GM19467 (cell line): ENCODE measurements around the gene SGCD.

Source experiments
- ATAC-seq: cut with Tn5 transposase; IDR thresholded peaks from one replicate; pipeline ENCODE4 v1.9.1; 2021; ENCODE audit warnings: mild to moderate bottlenecking, moderate library complexity; ENCODE audit not compliant: unreplicated experiment

The SGCD gene

DNA sequence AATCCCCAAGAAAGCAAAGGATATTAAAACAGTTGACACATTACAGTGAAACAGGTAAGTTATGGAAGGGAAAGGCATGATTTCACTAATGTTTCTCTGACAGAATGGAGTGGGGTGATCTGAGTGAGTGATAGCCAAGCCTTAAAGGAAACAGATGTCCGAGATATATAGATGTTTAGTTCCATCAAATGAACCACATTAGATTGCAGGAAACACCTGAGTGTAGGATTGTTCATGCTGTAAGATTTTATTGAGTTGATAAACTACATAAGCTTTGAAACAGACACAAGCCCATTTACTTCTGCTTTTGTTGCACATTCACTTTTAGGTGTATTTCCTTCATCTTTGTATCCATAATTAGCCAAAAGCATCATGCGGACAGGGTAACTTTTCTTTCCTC, 356.0 kb downstream of the SGCD start:
- ATAC-seq, result no peak

DNA sequence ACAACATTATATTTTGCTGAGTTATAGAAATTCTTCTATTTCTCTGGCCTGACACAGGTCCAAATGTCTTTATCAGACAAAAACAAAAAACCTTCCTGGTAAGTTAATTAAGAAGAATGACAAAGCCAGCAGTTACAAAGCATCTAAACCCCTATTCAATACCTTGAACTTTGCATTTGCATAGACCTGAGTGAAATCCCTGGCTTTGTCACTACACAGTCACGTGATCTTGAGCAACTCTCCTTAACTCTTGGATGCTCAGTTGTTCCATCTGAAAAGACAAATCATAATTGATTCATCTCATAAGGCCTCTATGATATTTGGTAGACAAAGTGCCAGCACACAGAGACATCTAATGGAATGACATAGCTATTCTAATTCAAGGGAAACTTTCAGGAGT, 356.5 kb downstream of the SGCD start:
- no peak for ATAC-seq

- no peak for ATAC-seq
Observed at GRCh38 chr5:156684216-156684615, 357.3 kb downstream of the SGCD start.

GRCh38 chr5:156685481-156685880, 358.5 kb downstream of the SGCD start:
- no peak for ATAC-seq

DNA sequence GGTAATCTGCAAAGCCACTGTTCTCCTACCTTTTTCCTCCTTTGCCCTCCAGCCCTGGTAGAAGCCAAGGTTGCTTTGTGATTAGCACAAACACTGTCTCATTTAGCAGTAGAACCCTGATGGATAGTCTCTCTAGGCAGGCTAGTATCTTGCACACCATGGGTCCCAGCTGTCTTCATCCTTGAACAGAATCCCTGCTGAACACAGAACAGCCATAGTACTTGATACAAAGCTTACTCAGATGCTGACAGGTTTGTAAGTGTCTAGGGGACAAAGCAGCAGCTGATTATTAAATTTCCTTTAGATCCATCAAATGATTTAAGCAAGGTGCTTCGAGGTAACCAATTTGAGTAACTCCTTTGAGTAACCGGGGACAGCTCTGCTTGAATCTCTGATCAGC, 359.4 kb downstream of the SGCD start:
- ATAC-seq, result no peak

DNA sequence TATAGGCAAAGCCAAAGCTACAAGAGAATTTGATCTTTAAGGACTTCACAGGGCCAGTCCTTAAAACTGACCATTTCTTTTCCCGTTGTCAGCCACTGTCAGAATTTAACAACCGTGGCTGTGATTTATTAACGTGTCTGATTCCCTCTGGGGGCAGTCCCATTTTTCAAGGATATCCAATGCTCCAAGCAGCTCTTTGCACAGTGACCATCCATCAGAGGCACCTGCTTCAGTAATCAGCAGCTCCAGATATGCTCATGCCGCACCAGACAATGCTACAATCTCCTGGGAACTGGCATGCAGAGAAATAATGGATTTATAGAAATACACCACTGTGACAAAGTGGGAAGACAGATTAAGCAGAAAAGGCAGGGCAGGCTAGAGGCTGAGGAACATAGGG, 359.8 kb downstream of the SGCD start:
- no peak for ATAC-seq

GRCh38 chr5:156687514-156687913, 360.6 kb downstream of the SGCD start:
- ATAC-seq, result no peak

DNA sequence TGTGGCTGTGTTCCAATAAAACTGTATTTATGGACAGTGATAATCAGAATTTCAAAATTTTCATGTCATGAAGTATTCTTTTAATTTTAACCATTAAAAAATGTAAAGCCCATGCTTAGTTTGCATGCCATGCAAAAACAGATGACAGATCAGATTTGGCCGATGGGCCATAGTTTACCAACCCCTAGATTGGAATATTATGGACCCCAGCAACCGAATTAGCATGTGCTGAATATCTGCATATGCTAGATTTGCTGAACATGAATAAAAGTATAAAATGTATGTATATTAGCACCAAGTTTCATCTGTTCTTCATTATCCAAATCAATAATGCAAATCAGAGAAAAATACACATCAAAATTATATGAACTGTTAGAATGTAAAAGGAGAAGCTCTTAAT, 364.6 kb downstream of the SGCD start:
- ATAC-seq, result no peak

DNA sequence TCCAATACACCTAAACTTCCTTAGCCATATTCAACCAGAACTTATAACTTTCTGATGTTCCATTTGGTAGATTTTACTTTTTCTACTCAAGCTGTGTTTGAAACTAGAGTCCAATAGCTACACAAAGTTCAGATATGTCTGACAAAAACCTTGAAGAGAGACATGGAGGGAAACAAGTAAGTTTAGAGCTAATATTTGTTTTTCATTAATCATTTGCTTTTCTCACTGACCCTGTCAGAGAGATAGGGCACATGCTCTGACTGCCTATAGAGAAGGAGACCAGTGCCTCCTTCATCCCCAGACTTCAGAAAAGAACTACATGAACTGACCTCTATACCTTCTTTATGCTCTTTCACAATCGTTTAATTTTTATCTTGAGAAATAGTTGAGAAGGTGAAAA, 366.1 kb downstream of the SGCD start:
- no peak for ATAC-seq

- ATAC-seq, result no peak
Observed at GRCh38 chr5:156694598-156694997, 367.6 kb downstream of the SGCD start.

GRCh38 chr5:156695774-156696173, 368.8 kb downstream of the SGCD start:
- ATAC-seq, result no peak

- ATAC-seq, result no peak
Observed at GRCh38 chr5:156698323-156698722, 371.4 kb downstream of the SGCD start.

- ATAC-seq, result no peak
Observed at GRCh38 chr5:156699147-156699546, 372.2 kb downstream of the SGCD start.

DNA sequence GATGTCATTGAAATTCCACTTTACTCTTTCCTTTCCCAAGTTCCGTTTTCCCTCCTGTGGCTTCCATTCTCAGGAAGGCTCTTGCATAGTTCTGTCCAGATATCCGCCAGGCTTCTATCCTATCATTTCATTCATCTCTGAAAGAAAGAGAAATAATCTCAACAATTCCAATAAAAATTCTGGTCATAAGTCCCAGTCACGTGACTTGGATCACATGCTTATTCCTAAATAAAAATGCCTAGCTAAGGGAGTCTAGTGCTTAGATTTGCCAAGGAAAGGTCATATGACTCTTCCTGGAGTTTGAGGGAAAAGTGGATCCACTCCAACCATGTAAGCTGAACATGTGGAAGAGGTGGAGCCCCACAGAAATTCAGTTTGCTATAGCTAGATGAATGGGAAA, 377.2 kb downstream of the SGCD start:
- no peak for ATAC-seq

GRCh38 chr5:156706631-156707030, 379.7 kb downstream of the SGCD start:
- ATAC-seq, result no peak

DNA sequence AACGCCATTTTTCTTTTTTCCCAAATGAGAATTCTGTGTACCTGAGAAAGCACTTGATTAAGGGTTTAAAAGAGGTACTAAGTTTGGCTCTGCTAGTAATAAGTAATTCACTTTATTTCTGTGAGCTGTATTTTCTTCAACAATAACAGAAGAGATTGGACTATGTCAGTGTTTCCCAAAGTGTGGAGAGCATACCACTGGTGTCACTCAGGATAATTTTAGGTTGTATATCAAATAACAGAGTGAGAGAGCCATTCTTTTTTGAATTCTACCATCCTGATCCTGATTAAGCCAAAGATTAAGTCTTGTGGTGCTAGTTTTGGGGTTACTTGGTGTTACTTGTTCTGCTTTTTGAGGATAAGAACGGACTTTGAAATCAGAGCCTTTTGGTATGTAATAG, 380.8 kb downstream of the SGCD start:
- ATAC-seq, result no peak

- no peak for ATAC-seq
Observed at GRCh38 chr5:156715287-156715686, 388.3 kb downstream of the SGCD start.

DNA sequence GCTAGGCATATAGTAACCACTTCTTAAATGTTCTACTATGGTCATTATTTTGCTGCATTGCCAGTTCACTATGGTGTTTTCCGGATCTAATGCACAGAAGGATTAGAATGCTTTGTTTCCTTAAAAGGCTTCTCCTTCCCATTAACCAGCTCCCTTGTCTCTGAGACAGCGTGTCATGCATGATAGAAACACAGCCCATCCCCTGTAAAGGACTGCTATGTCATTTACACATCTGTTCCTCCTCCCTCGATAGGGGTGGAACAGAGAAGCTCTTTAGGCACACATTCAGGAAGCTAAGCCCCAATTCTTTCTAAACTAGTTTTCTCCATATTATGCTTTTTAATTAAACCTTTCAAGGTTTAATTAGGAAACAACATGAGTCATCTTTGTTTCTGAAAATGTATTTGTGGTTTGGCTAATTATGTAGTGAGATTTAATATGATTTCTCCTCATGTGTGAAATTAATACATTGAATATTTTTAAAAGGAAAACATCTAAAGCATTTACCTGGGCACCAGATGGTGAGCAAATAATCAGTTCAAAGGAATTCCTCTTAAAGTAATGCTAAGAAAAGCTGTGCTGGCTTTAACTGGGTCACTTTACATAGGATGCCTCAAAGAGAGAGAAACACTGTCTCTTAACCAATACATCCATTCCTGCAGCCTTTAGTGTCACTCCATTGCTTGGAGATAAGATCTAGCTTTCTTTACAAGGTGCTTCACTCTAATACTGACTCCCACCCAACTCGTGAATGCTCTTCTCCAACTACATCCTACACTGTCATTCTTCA, 389.8 kb downstream of the SGCD start:
- no peak for ATAC-seq

DNA sequence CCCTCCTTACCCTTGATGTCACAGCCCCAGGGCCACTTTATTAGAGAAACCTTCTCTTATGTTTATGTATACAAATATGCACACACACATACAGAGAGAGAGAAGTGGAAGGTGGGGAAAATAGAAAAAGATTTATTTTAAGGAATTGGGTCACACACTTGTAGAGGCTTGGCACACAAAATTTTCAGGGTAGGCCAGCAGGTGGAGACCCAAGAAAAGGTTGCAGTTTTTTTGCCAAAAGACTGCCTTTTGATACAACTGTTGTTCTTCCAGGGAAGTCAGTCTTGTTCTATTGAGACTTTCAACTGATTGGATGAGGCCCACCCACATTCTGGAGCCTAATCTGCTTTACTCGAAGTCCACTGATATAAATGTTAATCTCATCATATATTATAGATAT, 392.0 kb downstream of the SGCD start:
- ATAC-seq, result no peak

GRCh38 chr5:156722358-156722757, 395.4 kb downstream of the SGCD start:
- no peak for ATAC-seq

DNA sequence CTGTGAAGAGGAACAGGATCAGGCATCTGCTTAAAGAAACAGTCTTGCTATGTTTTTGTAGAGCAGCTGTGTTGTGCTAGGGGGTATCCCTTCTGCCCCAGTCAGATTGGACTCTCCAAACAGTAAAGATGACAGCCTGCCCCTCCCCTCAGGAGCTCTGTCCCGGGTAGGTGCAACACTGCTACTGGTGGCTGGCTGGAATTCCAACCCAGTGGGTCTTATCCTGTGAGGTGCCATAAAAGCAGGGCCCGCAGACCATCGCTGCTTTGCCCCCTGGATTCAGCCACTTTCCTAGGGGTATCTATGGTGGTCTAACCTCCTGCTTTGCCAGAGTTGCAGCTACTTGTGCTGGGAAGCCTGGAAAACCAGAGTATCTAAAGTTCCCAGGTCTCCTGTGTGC, 408.5 kb downstream of the SGCD start:
- no peak for ATAC-seq

GRCh38 chr5:156741516-156741915, 414.6 kb downstream of the SGCD start:
- no peak for ATAC-seq

DNA sequence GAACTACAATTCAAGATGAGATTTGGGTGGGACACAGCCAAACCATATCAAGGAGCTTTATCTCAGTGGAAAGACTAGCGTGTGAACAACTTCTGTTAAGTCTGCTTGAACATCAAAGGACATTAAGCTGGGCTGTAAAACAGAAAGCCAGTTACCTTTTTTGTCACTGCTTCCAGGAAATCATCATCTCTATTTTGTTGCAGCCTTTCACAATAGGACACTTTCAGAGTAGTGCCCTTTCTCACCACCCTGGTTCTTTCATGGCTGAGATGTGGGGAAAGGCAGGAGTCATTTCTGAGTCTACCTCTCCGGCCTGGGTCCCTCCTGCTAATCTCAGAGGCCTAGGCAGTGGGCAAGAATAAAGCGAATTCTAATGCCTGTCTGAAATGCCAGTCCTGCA, 426.9 kb downstream of the SGCD start:
- no peak for ATAC-seq
